HepG2 (cell line): ENCODE data around the gene AGXT. TPM values are rescaled to one million over a fixed set of nuclear protein-coding genes. Genes with fewer than 3 reads are reported as not detected.

Experiments
- ATF1 ChIP-seq: IDR thresholded peaks from 2 replicates; pipeline ENCODE4 v1.6.1; 2016; ENCODE audit warnings: mild to moderate bottlenecking, control low read depth
- HES4 ChIP-seq: sonication (generic); formaldehyde crosslinking; IDR thresholded peaks from 2 replicates; pipeline ENCODE4 v1.9.0; 2021; ENCODE audit warnings: mild to moderate bottlenecking, missing genetic modification reagents, borderline replicate concordance
- KLF11 ChIP-seq: IDR thresholded peaks from 2 replicates; pipeline ENCODE4 v1.6.1; 2016; ENCODE audit warnings: missing compliant biosample characterization
- KLF16 ChIP-seq, 2 experiments: sonication (generic) in 1 of 2; formaldehyde crosslinking in 1 of 2; IDR thresholded peaks; 2 replicates each; pipeline versions ENCODE4 v1.6.1 to v1.8.0; 2016 to 2023; ENCODE audit warnings: missing genetic modification reagents in 2 of 2, missing compliant biosample characterization in 1 of 2
- PLSCR1 ChIP-seq: sonication (generic); formaldehyde crosslinking; IDR thresholded peaks from 2 replicates; pipeline ENCODE4 v1.5.0; 2020; ENCODE audit warnings: missing genetic modification reagents, mild to moderate bottlenecking, borderline replicate concordance
- POGK ChIP-seq: sonication (generic); formaldehyde crosslinking; conservative IDR thresholded peaks from 2 replicates; pipeline ENCODE4 v1.8.0; 2022; ENCODE audit warnings: mild to moderate bottlenecking, moderate library complexity, missing genetic modification reagents
- RBM22 ChIP-seq: fragments of 200-400 bp; formaldehyde crosslinking; optimal IDR thresholded peaks from 2 replicates; pipeline ENCODE3; 2017; ENCODE audit warnings: mild to moderate bottlenecking, low read length, moderate library complexity
- RNF2 ChIP-seq: fragments of 450-650 bp; conservative IDR thresholded peaks from 2 replicates; pipeline ENCODE4 v1.6.1; 2016; ENCODE audit warnings: low read depth
- SATB2 ChIP-seq: sonication (generic); formaldehyde crosslinking; IDR thresholded peaks from 2 replicates; pipeline ENCODE4 v1.5.0; 2020; ENCODE audit warnings: missing genetic modification reagents
- TBX3 ChIP-seq: fragments of 450-650 bp; IDR thresholded peaks from 2 replicates; pipeline ENCODE4 v1.6.1; 2017; ENCODE audit warnings: antibody characterized with exemption, mild to moderate bottlenecking, inconsistent platforms, borderline replicate concordance
- TEAD2 ChIP-seq: sonication (generic); formaldehyde crosslinking; IDR thresholded peaks from 2 replicates; pipeline ENCODE4 v1.9.0; 2021; ENCODE audit warnings: missing genetic modification reagents
- TFDP1 ChIP-seq: IDR thresholded peaks from 2 replicates; pipeline ENCODE4 v1.6.1; 2016; ENCODE audit warnings: missing compliant biosample characterization, missing genetic modification reagents, borderline replicate concordance
- TP53 ChIP-seq: sonication (generic); formaldehyde crosslinking; conservative IDR thresholded peaks from 2 replicates; pipeline ENCODE4 v1.4.0; 2020; ENCODE audit warnings: missing genetic modification reagents
- WIZ ChIP-seq: sonication (generic); formaldehyde crosslinking; IDR thresholded peaks from 2 replicates; pipeline ENCODE4 v1.5.1; 2020; ENCODE audit warnings: mild to moderate bottlenecking, missing genetic modification reagents
- ZNF367 ChIP-seq: sonication (generic); formaldehyde crosslinking; IDR thresholded peaks from 2 replicates; pipeline ENCODE4 v1.4.0; 2020; ENCODE audit warnings: missing genetic modification reagents, borderline replicate concordance
- ZNF383 ChIP-seq: sonication (generic); formaldehyde crosslinking; IDR thresholded peaks from 2 replicates; pipeline ENCODE4 v1.4.0; 2020; ENCODE audit warnings: missing genetic modification reagents, mild to moderate bottlenecking, borderline replicate concordance
- ZNF616 ChIP-seq: sonication (generic); formaldehyde crosslinking; IDR thresholded peaks from 2 replicates; pipeline ENCODE4 v1.5.0; 2020; ENCODE audit warnings: low read depth, mild to moderate bottlenecking, missing genetic modification reagents
- ZNF724P ChIP-seq: sonication (generic); formaldehyde crosslinking; IDR thresholded peaks from 2 replicates; pipeline ENCODE4 v1.8.0; 2022; ENCODE audit warnings: missing genetic modification reagents, borderline replicate concordance
- ZXDC ChIP-seq: sonication (generic); formaldehyde crosslinking; IDR thresholded peaks from 2 replicates; pipeline ENCODE4 v1.5.0; 2020; ENCODE audit warnings: mild to moderate bottlenecking, missing genetic modification reagents
- polyA plus RNA-seq, 8 experiments: library from polyadenylated mRNA; depleted of rRNA in 3 of 8; stranded (reverse) in 7 of 8; unstranded in 1 of 8; fragments of >200 nt; fragmentation: Illumina TruSeq in 4 of 8; extraction: Trizol in 4 of 8; gene quantifications; 2 replicates each; pipeline versions ENCODE4 v1.2.1 to v1.2.3, GENCODE V29; 2011 to 2016; ENCODE audit warnings: low read depth in 4 of 8, missing spikeins in 1 of 8, mixed read lengths in 1 of 8; ENCODE audit not compliant: insufficient read depth in 1 of 8
- total RNA-seq, 5 experiments: library from RNA; depleted of rRNA; stranded (reverse); fragments of >200 nt; fragmentation: Illumina TruSeq; extraction: Trizol; gene quantifications; 2 replicates each; pipeline ENCODE4 v1.2.3, GENCODE V29; 2016; ENCODE audit warnings: low read depth in 1 of 5
- TF ChIP-seq, protein P1 (sequence below): sonication (generic); formaldehyde crosslinking; IDR thresholded peaks from 2 replicates; pipeline ENCODE4 v1.4.0; 2020; ENCODE audit warnings: missing genetic modification reagents

AGXT gene
- total and polyA plus RNA-seq, 2 of the 13 experiments (the other 11 are each of a cell fraction or from before 2014, with no cell fraction given) = 41.9 to 96.1 TPM

- TF ChIP-seq, protein P1, sequence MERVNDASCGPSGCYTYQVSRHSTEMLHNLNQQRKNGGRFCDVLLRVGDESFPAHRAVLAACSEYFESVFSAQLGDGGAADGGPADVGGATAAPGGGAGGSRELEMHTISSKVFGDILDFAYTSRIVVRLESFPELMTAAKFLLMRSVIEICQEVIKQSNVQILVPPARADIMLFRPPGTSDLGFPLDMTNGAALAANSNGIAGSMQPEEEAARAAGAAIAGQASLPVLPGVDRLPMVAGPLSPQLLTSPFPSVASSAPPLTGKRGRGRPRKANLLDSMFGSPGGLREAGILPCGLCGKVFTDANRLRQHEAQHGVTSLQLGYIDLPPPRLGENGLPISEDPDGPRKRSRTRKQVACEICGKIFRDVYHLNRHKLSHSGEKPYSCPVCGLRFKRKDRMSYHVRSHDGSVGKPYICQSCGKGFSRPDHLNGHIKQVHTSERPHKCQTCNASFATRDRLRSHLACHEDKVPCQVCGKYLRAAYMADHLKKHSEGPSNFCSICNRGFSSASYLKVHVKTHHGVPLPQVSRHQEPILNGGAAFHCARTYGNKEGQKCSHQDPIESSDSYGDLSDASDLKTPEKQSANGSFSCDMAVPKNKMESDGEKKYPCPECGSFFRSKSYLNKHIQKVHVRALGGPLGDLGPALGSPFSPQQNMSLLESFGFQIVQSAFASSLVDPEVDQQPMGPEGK (CRISPR knock-in tag) = peak; percentile 100
- TF ChIP-seq POGK (CRISPR knock-in tag) (peak; percentile 90), RBM22 (peak; percentile 32), ZNF383 (no peak), TEAD2 (CRISPR knock-in tag) (no peak), HES4 (0 out of 2 replicates have a peak, but pooled peaks have one; percentile 53), ATF1 (CRISPR knock-in tag) (no peak), KLF11 (CRISPR knock-in tag) (peak; percentile 90), ZNF616 (CRISPR knock-in tag) (peak; percentile 67; the same call in 1 of the 2 replicates), TFDP1 (peak; percentile 91), PLSCR1 (CRISPR knock-in tag) (no peak), SATB2 (CRISPR knock-in tag) (no peak), ZNF367 (no peak), KLF16 (CRISPR knock-in tag; IDR thresholded peaks at IDR 0.05) (peak in 1 of 2 experiments; percentile 86; a peak in 2 of 4 replicates), WIZ (CRISPR knock-in tag) (no peak; the same call in 1 of the 2 replicates), ZNF724P (CRISPR knock-in tag) (peak; percentile 43; the same call in 1 of the 2 replicates), RNF2 (peak; percentile 59; the same call in 1 of the 2 replicates), ZXDC (CRISPR knock-in tag) (0 out of 2 replicates have a peak, but pooled peaks have one; percentile 63), TBX3 (peak; percentile 54; the same call in 1 of the 2 replicates), TP53 (CRISPR knock-in tag) (0 out of 2 replicates have a peak, but pooled peaks have one; percentile 28)
These were observed 5.4 kb downstream of the AGXT start (continued) for GRCh38 chr2:240873805-240874714.
